SK-N-SH (cell line): ENCODE measurements around the gene CDH3.

Experiments used
- CTCF ChIP-seq: fragments of 200-600 bp; sonication (generic); IDR thresholded peaks from 2 replicates; pipeline ENCODE4 v1.6.1; 2017; ENCODE audit warnings: antibody characterized with exemption, mild to moderate bottlenecking, moderate library complexity
- EP300 ChIP-seq, 2 experiments: IDR thresholded peaks; 2 replicates each; pipeline versions ENCODE4 v1.4.0 to v1.6.1; 2012; ENCODE audit warnings: borderline replicate concordance in 1 of 2, low read depth in 1 of 2, low read length in 1 of 2
- FOSL2 ChIP-seq: IDR thresholded peaks from 2 replicates; pipeline ENCODE4 v1.4.0; 2012; ENCODE audit warnings: low read depth, mild to moderate bottlenecking, moderate library complexity, borderline replicate concordance
- FOXJ3 ChIP-seq: sonication (generic); formaldehyde crosslinking; IDR thresholded peaks from 2 replicates; pipeline ENCODE4 v1.5.1; 2020; ENCODE audit warnings: mild to moderate bottlenecking, missing genetic modification reagents
- FOXM1 ChIP-seq: IDR thresholded peaks from 2 replicates; pipeline ENCODE4 v1.4.0; 2012; ENCODE audit warnings: low read depth, mild to moderate bottlenecking
- GABPA ChIP-seq: IDR thresholded peaks from 2 replicates; pipeline ENCODE4 v1.4.0; 2012; ENCODE audit warnings: low read depth, mild to moderate bottlenecking
- NRF1 ChIP-seq: IDR thresholded peaks from 2 replicates; pipeline ENCODE4 v1.6.1; 2012; ENCODE audit warnings: low read depth, mild to moderate bottlenecking, low read length
- RAD21 ChIP-seq: IDR thresholded peaks from 2 replicates; pipeline ENCODE4 v1.6.1; 2012; ENCODE audit warnings: mild to moderate bottlenecking, low read length
- RFX5 ChIP-seq: IDR thresholded peaks from 2 replicates; pipeline ENCODE4 v1.6.1; 2012; ENCODE audit warnings: mild to moderate bottlenecking, improper control_type of control experiment, low read length
- TAF1 ChIP-seq: IDR thresholded peaks from 2 replicates; pipeline ENCODE4 v1.6.1; 2012; ENCODE audit warnings: low read depth, mild to moderate bottlenecking, low read length, moderate library complexity, borderline replicate concordance

- TF ChIP-seq TAF1 (no peak), GABPA (no peak), NRF1 (no peak), CTCF (no peak), EP300 (IDR thresholded peaks at IDR 0.05; ENCODE audit: borderline replicate concordance in 1 of 2, low read depth in 1 of 2, low read length in 1 of 2) (no peak), FOSL2 (no peak), RAD21 (no peak), RFX5 (no peak), FOXJ3 (no peak), FOXM1 (no peak)
Measured at GRCh38 chr16:68744744-68745280, 99.7 kb downstream of the CDH3 start.
